Erythroblast (primary cell): ENCODE results near the gene AMH.

Source experiments
- DNase-seq, 2 experiments: peaks; one replicate each; lab custom pipeline; 2025; lab: John Stamatoyannopoulos, UW
- GATA1 ChIP-seq: IDR thresholded peaks from 2 replicates; pipeline ENCODE4 v1.6.1; 2011; ENCODE audit warnings: low read depth, mild to moderate bottlenecking, control low read depth, low read length, moderate library complexity
- POLR2A ChIP-seq: IDR thresholded peaks from 2 replicates; pipeline ENCODE4 v1.6.1; 2011; ENCODE audit warnings: mild to moderate bottlenecking, low read length

AMH gene

GRCh38 chr19:2254064-2254872 is 5.1 kb downstream of the AMH start:
- TF ChIP-seq GATA1 (no peak), POLR2A (no peak)
- DNase-seq = peak in 1 of 2 experiments; percentile 38

DNA sequence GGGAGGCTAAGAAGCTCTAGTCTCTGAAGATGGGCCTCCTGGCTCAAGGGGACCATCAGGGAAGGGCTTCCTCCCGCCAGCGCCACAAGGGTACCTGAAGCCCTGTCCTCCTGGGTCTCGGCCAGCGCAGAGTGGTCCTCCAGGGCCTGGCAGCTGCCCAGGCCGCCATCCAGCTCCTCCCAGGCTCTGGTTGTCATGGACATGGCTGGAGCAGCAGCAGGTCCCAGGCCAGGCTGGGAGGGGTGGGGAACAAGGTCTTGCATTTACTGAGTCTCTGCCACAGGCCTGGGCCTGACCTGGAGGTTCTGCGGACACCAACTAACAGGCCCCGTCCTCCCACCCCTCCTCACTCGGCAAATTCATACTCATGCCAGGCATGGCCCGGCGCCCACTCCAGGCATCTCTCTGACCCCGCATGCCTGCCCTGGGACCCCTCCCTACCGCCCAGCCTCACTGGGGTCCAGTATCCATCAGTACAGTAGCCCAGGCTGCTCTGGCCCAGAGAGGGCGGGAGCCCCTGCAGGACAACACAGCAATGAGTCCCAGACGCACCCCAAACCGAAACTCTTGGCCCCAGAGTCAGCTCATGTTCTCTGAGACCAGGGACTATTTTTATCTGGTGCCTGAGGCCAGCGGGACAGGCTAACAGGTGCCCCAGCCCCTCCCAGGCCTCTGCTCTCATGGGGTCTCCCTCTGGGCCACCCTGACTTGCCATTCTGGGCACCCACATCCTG is 6.2 kb downstream of the AMH start:
- TF ChIP-seq POLR2A (no peak), GATA1 (no peak)
- no peak for DNase-seq

DNA sequence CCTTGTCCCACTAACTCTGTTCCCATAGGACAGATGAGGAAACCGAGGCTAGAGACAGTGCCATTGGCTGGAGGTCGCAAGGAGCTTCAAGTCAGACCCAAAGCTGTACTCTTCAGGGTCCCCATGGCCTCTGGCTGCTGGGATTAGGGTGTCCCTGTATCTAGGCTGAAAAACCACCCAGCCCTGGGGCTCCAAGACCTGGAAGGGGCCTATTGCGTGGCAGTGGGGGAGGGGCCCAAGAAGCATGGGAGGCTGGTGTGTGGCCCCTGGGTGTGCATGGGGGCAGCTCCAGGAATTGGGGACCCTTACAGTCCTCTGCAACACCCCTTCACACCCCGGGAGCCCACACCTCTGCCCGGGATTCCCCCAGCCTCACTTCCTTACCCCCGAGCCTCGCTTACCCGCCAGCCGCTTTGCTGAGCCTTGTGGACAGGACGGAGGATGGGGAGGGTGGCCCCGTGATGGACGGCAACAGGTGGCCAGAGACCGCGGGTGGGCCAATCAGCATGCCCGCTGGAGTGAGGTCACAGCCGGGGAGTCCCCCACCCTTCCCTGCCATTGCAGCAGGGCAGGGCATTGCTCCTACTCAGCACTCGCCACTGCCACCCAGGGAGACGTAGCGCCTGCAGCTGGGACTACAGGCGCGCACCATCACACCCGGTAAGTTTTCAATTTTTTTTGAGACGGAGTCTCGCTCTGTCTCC is 7.0 kb downstream of the AMH start, which contains the start of gene JSRP1:
TSS of gene JSRP1 (minus strand) at position 436 of the 704 bp plus-strand sequence. CDS start 1,103 bp downstream, outside the sequence.
- no peak for TF ChIP-seq POLR2A
- no peak for TF ChIP-seq GATA1
- DNase-seq = no peak

DNA sequence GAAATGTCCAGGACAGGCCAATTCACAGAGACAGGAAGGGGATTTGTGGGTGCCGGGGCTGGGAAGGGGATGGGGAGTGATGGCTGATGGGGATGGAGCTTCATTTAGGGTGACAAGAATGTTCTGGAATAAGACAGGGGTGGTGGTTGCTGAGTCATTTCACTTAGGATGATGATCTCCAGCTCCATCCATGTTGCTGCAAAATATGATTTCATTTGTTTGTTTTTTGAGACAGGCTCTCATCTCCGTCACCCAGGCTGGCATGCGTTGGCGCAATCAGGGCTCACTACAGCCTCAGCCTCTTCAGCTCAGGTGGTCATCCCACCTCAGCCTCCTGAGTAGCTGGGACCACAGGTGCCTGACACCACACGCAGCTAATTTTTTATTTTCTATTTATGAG is 10.2 kb downstream of the AMH start:
- no peak for TF ChIP-seq GATA1
- no peak for TF ChIP-seq POLR2A
- no peak for DNase-seq

DNA sequence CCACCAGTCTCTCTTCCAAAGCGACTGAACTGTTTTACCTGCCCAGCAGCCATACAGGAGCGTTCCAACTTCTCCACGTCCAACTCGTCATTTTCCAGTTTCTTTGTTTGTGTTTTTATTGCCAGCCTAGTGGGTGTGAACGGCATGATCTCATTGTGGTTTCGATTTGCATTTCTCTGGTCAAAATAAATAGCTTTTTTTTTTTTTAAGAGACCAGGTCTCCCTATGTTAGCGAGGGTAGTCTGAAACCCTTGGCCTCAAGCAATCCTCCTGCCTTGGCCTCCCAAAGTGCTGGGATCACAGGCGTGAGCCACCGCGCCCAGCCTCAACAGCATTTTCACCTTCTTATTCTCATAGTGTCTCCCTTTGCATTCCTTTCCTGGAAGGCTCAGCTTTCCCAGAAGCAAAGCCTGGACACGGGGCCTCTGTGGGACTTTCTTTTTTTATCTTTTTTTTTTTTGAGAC is 11.2 kb downstream of the AMH start:
- no peak for DNase-seq
- TF ChIP-seq GATA1 (no peak), POLR2A (no peak)

- TF ChIP-seq POLR2A (no peak), GATA1 (no peak)
- peak; percentile 62 to 65 for DNase-seq
Measured at GRCh38 chr19:2261438-2262172, 12.5 kb downstream of the AMH start.

DNA sequence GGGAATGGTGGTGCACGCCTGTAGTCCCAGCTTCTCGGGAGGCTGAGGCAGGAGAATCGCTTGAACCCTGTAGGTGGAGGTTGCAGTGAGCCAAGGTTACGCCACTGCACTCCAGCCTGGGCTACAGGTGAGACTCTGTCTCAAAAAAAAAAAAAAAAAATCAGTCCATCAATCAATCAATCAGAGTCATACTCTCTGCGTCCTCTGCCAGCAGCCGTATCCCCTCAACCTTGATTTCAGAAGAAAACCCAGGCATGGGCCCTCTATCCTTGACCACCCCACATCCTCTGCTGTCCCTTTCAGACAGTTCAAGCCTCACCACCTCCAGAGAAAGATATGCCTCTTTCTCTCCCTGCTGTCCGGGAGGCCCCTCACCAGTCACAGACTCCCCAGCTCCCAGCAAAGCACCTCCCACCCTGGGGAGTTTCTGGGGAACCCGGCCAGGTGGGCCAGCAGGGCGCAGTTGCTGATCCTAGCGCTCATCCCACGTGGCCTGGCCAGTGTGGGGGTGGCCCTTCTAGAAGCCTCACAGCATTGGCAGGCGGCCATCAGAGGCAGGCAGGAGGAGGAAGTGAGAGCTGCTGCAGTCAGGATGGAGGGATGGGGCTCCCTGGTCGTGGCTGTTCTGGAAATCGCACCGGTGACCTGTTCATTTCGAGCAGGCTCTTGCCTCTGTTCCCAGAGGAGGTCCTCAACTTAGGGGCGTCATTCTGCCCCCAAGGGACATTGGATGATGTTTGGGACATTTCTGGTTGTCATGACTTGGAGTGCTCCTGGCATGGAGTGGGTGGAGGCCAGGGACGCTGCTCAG is 17.3 kb downstream of the AMH start:
- no peak for TF ChIP-seq GATA1
- peak; percentile 32 for TF ChIP-seq POLR2A
- DNase-seq = peak; percentile 78 to 83

GRCh38 chr19:2268480-2268830 is 19.3 kb downstream of the AMH start:
- peak in 1 of 2 experiments; percentile 55 for DNase-seq
- TF ChIP-seq GATA1 (no peak), POLR2A (no peak)

- DNase-seq = no peak
- TF ChIP-seq POLR2A (no peak), GATA1 (no peak)
Measured at GRCh38 chr19:2268861-2269243, 19.7 kb downstream of the AMH start.

- peak; percentile 98 to 99 for DNase-seq
- peak; percentile 99 for TF ChIP-seq POLR2A
- TF ChIP-seq GATA1 = no peak
Measured at GRCh38 chr19:2269244-2270156, 20.4 kb downstream of the AMH start.

DNA sequence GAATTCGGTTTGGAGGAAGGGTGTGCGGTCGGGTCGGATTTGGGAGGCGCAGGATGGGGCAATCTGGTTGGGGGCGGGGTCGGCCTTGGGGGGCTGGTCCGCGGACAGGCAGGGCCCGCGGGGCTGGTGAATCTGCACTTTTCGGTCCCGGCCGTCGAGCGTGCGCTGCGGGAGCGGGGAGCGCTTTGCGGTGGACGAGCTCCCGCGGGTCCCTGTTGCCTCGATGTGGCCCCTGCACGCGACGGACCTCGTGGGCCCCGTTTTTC is 21.0 kb downstream of the AMH start:
- peak; percentile 76 to 87 for DNase-seq
- TF ChIP-seq POLR2A = no peak
- no peak for TF ChIP-seq GATA1
